ENCODE data around the gene CORIN. TPM values are rescaled to one million over a fixed set of nuclear protein-coding genes. Genes with fewer than 3 reads are reported as not detected.

The CORIN gene
- polyA plus RNA-seq, 3 donors, result 0.01 TPM; not detected in 2

DNA sequence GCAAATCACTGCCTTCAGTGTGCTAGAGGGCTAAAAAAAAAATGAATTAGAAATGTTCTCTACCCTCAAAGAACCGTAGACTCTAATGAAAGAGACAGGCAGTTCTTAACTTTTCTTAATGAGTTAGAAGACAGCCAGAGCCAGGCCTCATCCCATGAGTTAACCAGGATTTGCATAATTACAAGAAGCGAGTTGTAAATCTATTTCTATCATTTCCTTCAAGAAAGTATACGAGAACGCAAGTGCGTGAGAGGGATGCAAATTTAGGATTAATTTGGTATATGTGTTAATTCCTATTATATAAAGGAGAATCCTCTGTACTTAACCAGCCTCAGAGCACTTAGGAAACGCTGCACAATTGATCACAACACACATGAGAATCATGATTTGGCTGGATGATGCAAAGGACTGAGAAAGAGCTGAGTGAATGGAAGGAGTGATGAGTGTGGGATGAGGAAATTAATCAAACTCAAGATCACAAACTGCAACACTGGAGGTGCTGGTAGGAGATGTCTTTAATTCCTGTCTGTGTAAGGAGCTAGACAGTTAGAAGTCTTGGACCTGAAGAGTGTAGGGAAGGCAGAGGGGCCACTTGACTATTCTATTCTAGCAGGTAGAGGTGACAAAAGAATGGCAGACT is 195.6 kb downstream of the CORIN start:
- H3K36me3 ChIP-seq (replicated peaks in 1 of 2; ENCODE audit: control insufficient read depth in 1 of 2, insufficient read depth in 2 of 2, low read length in 2 of 2), result no peaks in the 10 kb centered on the region
- TF ChIP-seq, protein P1, sequence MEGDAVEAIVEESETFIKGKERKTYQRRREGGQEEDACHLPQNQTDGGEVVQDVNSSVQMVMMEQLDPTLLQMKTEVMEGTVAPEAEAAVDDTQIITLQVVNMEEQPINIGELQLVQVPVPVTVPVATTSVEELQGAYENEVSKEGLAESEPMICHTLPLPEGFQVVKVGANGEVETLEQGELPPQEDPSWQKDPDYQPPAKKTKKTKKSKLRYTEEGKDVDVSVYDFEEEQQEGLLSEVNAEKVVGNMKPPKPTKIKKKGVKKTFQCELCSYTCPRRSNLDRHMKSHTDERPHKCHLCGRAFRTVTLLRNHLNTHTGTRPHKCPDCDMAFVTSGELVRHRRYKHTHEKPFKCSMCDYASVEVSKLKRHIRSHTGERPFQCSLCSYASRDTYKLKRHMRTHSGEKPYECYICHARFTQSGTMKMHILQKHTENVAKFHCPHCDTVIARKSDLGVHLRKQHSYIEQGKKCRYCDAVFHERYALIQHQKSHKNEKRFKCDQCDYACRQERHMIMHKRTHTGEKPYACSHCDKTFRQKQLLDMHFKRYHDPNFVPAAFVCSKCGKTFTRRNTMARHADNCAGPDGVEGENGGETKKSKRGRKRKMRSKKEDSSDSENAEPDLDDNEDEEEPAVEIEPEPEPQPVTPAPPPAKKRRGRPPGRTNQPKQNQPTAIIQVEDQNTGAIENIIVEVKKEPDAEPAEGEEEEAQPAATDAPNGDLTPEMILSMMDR (IDR thresholded peaks at IDR 0.05), result no peak
- no peak overlapping the region for H3K4me2 ChIP-seq (replicated peaks; ENCODE audit: extremely low read depth, low read length, poor library complexity, severe bottlenecking)
- Mint-ChIP-seq H3K4me3 (no peak overlapping the region), H3K9me3 (peaks cover 2 to 10% (median 4%) of the 10 kb centered on the region in 7 donors), H3K27me3 (ENCODE audit: low read depth in 3 of 3) (peaks cover 0 to 2% (median 1%) of the 10 kb centered on the region in 3 donors), H3K36me3 (no peaks in the 10 kb centered on the region), H3K4me1 (no peaks in the 10 kb centered on the region), H3K27ac (no peak overlapping the region)
- H3K27me3 ChIP-seq (ENCODE audit: control insufficient read depth in 2 of 2, insufficient read depth in 2 of 2, low read length in 2 of 2), result no peaks in the 10 kb centered on the region
- no peaks in the 10 kb centered on the region for H3K79me2 ChIP-seq (ENCODE audit: insufficient read depth, low read length)
- DNase-seq, result no peak
- no peak overlapping the region for H3K9ac ChIP-seq (ENCODE audit: insufficient read depth, low read length, poor library complexity, severe bottlenecking)
- H3K4me3 ChIP-seq (replicated peaks in 1 of 3; ENCODE audit: low read depth in 2 of 3, low read length in 3 of 3), result no peak overlapping the region
- WGBS (ENCODE audit: insufficient coverage), result no CpG with 5 or more reads among the region's 6 CpGs
- H2AFZ ChIP-seq (ENCODE audit: insufficient read depth, low read depth, low read length, poor library complexity, severe bottlenecking), result no peak overlapping the region
- peaks cover 0 to 7% of the 10 kb centered on the region in 2 donors for H3K9me3 ChIP-seq (replicated peaks in 1 of 2; ENCODE audit: control insufficient read depth in 1 of 2, insufficient read depth in 1 of 2, low read length in 2 of 2)
- H4K20me1 ChIP-seq (ENCODE audit: insufficient read depth, low read length), result no peaks in the 10 kb centered on the region
- H3K27ac ChIP-seq (ENCODE audit: low read depth in 1 of 2, low read length in 2 of 2), result no peak overlapping the region
- intact Hi-C loops (cut with micrococcal nuclease), result no loop called here
- no peaks in the 10 kb centered on the region for H3K4me1 ChIP-seq (ENCODE audit: control insufficient read depth in 1 of 2, insufficient read depth in 2 of 2, low read length in 2 of 2)

DNA sequence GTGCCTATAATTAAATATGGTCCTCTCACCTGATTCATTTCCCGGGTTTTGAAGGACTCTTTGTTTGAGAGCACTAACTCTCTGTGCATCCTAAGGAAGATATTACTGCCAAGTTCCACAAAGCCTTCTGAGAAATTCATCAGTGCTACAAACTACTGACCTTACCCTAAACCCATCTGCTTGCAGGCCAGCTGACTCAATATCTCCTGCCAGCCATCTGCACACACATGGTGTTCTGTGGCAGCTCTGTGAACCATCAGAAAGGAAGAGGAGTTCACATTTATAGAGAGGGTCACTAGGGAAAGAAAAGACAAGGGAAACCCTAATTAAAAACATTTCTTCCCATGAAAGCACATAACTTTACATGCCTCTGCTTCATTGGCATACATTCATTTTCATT is 196.1 kb downstream of the CORIN start:
- TF ChIP-seq, protein P1 (IDR thresholded peaks at IDR 0.05), result no peak
- H3K9ac ChIP-seq (ENCODE audit: insufficient read depth, low read length, poor library complexity, severe bottlenecking), result no peak overlapping the region
- Mint-ChIP-seq H3K36me3 (no peaks in the 10 kb centered on the region), H3K27ac (no peak overlapping the region), H3K9me3 (peaks cover 2 to 14% (median 9%) of the 10 kb centered on the region in 7 donors), H3K4me3 (no peak overlapping the region), H3K4me1 (no peaks in the 10 kb centered on the region), H3K27me3 (ENCODE audit: low read depth in 3 of 3) (peaks cover 0 to 2% (median 1%) of the 10 kb centered on the region in 3 donors)
- no peak for DNase-seq
- peaks cover 0 to 7% of the 10 kb centered on the region in 2 donors for H3K9me3 ChIP-seq (replicated peaks in 1 of 2; ENCODE audit: control insufficient read depth in 1 of 2, insufficient read depth in 1 of 2, low read length in 2 of 2)
- H3K27ac ChIP-seq (ENCODE audit: low read depth in 1 of 2, low read length in 2 of 2), result no peak overlapping the region
- H3K4me3 ChIP-seq (replicated peaks in 1 of 3; ENCODE audit: low read depth in 2 of 3, low read length in 3 of 3), result no peak overlapping the region
- H3K36me3 ChIP-seq (replicated peaks in 1 of 2; ENCODE audit: control insufficient read depth in 1 of 2, insufficient read depth in 2 of 2, low read length in 2 of 2), result no peaks in the 10 kb centered on the region
- intact Hi-C loops (cut with micrococcal nuclease), result no loop called here
- no peak overlapping the region for H2AFZ ChIP-seq (ENCODE audit: insufficient read depth, low read depth, low read length, poor library complexity, severe bottlenecking)
- no peaks in the 10 kb centered on the region for H3K79me2 ChIP-seq (ENCODE audit: insufficient read depth, low read length)
- H3K4me1 ChIP-seq (ENCODE audit: control insufficient read depth in 1 of 2, insufficient read depth in 2 of 2, low read length in 2 of 2), result no peaks in the 10 kb centered on the region
- no peak overlapping the region for H3K4me2 ChIP-seq (replicated peaks; ENCODE audit: extremely low read depth, low read length, poor library complexity, severe bottlenecking)
- no peaks in the 10 kb centered on the region for H3K27me3 ChIP-seq (ENCODE audit: control insufficient read depth in 2 of 2, insufficient read depth in 2 of 2, low read length in 2 of 2)
- WGBS (ENCODE audit: insufficient coverage), result 80% methylated on average over 1 of the region's 1 CpG
- H4K20me1 ChIP-seq (ENCODE audit: insufficient read depth, low read length), result no peaks in the 10 kb centered on the region
